Tibial nerve (tissue), 3 donors: ENCODE results near the gene RPLP1.

ENCODE experiments used
- CTCF ChIP-seq, 5 experiments: fragments of 200-600 bp in 3 of 5; fragments of 450-650 bp in 2 of 5; sonication (generic) in 3 of 5; IDR thresholded peaks; one replicate each; pipeline ENCODE4 v1.5.1; 2016 to 2019; ENCODE audit warnings: antibody characterized with exemption in 5 of 5, mild to moderate bottlenecking in 3 of 5, moderate library complexity in 2 of 5
- POLR2A ChIP-seq, 2 donors: fragments of 450-650 bp; IDR thresholded peaks; one replicate each; pipeline ENCODE4 v1.6.1; 2017; ENCODE audit warnings: antibody characterized with exemption in 2 of 2, mild to moderate bottlenecking in 2 of 2, moderate library complexity in 2 of 2

GRCh38 chr15:69504352-69505040, 51.9 kb downstream of the RPLP1 start:
- TF ChIP-seq CTCF (IDR thresholded peaks at IDR 0.05) (no peak), POLR2A (IDR thresholded peaks at IDR 0.05) (no peak)
